ENCODE data around the gene BIK. TPM values are rescaled to one million over a fixed set of nuclear protein-coding genes. Genes with fewer than 3 reads are reported as not detected.

BIK gene
- total RNA-seq, 1 experiment from 2014 or later = 3.2 TPM

DNA sequence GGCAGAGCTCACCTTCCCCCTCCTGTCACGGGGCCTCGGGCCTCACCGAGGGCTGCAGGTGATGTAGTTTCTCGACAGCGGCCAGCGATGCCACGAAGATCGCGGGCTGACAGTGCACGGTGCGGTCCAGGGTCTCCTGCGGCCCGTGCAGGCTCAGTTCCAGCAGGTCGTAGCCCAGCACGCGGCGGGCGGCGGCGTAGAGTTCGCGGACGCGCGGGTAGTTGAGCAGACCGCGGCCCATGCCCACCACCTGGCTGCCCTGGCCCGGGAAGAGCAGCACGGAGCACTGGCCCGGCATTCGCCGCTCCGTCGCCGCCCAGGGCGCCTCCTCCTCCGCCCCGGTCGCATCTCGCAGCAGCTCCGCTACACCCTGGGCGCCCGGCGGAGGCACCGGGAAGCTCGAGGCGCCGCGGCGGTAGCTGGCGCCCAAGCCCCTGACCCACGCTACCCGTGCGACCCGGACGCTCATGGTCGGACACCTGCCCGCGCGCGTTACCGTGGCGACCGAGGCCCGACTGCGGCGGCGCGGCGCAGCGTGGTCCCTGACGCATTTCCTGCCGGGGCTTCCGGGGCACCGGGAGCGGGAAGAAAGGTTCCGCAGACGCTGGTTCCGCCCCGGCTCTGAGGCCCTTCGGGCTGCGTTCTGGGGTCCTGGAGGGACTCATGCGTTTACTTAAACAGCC, 32.5 kb downstream of the BIK start, which contains the start of gene MCAT (continued):
- TF ChIP-seq, protein P1, sequence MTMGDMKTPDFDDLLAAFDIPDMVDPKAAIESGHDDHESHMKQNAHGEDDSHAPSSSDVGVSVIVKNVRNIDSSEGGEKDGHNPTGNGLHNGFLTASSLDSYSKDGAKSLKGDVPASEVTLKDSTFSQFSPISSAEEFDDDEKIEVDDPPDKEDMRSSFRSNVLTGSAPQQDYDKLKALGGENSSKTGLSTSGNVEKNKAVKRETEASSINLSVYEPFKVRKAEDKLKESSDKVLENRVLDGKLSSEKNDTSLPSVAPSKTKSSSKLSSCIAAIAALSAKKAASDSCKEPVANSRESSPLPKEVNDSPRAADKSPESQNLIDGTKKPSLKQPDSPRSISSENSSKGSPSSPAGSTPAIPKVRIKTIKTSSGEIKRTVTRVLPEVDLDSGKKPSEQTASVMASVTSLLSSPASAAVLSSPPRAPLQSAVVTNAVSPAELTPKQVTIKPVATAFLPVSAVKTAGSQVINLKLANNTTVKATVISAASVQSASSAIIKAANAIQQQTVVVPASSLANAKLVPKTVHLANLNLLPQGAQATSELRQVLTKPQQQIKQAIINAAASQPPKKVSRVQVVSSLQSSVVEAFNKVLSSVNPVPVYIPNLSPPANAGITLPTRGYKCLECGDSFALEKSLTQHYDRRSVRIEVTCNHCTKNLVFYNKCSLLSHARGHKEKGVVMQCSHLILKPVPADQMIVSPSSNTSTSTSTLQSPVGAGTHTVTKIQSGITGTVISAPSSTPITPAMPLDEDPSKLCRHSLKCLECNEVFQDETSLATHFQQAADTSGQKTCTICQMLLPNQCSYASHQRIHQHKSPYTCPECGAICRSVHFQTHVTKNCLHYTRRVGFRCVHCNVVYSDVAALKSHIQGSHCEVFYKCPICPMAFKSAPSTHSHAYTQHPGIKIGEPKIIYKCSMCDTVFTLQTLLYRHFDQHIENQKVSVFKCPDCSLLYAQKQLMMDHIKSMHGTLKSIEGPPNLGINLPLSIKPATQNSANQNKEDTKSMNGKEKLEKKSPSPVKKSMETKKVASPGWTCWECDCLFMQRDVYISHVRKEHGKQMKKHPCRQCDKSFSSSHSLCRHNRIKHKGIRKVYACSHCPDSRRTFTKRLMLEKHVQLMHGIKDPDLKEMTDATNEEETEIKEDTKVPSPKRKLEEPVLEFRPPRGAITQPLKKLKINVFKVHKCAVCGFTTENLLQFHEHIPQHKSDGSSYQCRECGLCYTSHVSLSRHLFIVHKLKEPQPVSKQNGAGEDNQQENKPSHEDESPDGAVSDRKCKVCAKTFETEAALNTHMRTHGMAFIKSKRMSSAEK (CRISPR knock-in tag; IDR thresholded peaks at IDR 0.05; ENCODE audit: borderline replicate concordance) = no peak
- TF ChIP-seq CREM (CRISPR knock-in tag; IDR thresholded peaks at IDR 0.05) = peak; percentile 72; the same call in 1 of the 2 replicates
- TF ChIP-seq, protein P2, sequence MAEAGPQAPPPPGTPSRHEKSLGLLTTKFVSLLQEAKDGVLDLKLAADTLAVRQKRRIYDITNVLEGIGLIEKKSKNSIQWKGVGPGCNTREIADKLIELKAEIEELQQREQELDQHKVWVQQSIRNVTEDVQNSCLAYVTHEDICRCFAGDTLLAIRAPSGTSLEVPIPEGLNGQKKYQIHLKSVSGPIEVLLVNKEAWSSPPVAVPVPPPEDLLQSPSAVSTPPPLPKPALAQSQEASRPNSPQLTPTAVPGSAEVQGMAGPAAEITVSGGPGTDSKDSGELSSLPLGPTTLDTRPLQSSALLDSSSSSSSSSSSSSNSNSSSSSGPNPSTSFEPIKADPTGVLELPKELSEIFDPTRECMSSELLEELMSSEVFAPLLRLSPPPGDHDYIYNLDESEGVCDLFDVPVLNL (CRISPR knock-in tag; IDR thresholded peaks at IDR 0.05; ENCODE audit: borderline replicate concordance, low read depth) = peak; percentile 40; the same call in 1 of the 2 replicates
- TF ChIP-seq, protein P3, sequence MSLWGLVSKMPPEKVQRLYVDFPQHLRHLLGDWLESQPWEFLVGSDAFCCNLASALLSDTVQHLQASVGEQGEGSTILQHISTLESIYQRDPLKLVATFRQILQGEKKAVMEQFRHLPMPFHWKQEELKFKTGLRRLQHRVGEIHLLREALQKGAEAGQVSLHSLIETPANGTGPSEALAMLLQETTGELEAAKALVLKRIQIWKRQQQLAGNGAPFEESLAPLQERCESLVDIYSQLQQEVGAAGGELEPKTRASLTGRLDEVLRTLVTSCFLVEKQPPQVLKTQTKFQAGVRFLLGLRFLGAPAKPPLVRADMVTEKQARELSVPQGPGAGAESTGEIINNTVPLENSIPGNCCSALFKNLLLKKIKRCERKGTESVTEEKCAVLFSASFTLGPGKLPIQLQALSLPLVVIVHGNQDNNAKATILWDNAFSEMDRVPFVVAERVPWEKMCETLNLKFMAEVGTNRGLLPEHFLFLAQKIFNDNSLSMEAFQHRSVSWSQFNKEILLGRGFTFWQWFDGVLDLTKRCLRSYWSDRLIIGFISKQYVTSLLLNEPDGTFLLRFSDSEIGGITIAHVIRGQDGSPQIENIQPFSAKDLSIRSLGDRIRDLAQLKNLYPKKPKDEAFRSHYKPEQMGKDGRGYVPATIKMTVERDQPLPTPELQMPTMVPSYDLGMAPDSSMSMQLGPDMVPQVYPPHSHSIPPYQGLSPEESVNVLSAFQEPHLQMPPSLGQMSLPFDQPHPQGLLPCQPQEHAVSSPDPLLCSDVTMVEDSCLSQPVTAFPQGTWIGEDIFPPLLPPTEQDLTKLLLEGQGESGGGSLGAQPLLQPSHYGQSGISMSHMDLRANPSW (CRISPR knock-in tag; conservative IDR thresholded peaks at IDR 0.05; ENCODE audit: low read depth) = no peak
- TF ChIP-seq RORB (CRISPR knock-in tag; IDR thresholded peaks at IDR 0.05) = no peak
- TF ChIP-seq MYBL2 (CRISPR knock-in tag; IDR thresholded peaks at IDR 0.05) = peak; percentile 90; the same call in 1 of the 2 replicates
- TF ChIP-seq FOXK1 (CRISPR knock-in tag; IDR thresholded peaks at IDR 0.05) = peak; percentile 88
- TF ChIP-seq ZNF671 (CRISPR knock-in tag; IDR thresholded peaks at IDR 0.05) = no peak
- TF ChIP-seq SP1 (CRISPR knock-in tag; conservative IDR thresholded peaks at IDR 0.05) = peak; percentile 92
- TF ChIP-seq, protein P4, sequence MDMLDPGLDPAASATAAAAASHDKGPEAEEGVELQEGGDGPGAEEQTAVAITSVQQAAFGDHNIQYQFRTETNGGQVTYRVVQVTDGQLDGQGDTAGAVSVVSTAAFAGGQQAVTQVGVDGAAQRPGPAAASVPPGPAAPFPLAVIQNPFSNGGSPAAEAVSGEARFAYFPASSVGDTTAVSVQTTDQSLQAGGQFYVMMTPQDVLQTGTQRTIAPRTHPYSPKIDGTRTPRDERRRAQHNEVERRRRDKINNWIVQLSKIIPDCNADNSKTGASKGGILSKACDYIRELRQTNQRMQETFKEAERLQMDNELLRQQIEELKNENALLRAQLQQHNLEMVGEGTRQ (CRISPR knock-in tag; IDR thresholded peaks at IDR 0.05) = no peak
- TF ChIP-seq, protein P5, sequence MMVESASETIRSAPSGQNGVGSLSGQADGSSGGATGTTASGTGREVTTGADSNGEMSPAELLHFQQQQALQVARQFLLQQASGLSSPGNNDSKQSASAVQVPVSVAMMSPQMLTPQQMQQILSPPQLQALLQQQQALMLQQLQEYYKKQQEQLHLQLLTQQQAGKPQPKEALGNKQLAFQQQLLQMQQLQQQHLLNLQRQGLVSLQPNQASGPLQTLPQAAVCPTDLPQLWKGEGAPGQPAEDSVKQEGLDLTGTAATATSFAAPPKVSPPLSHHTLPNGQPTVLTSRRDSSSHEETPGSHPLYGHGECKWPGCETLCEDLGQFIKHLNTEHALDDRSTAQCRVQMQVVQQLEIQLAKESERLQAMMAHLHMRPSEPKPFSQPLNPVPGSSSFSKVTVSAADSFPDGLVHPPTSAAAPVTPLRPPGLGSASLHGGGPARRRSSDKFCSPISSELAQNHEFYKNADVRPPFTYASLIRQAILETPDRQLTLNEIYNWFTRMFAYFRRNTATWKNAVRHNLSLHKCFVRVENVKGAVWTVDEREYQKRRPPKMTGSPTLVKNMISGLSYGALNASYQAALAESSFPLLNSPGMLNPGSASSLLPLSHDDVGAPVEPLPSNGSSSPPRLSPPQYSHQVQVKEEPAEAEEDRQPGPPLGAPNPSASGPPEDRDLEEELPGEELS (CRISPR knock-in tag; IDR thresholded peaks at IDR 0.05) = no peak
- TF ChIP-seq KAT7 (CRISPR knock-in tag; IDR thresholded peaks at IDR 0.05; ENCODE audit: borderline replicate concordance) = peak; percentile 77; the same call in 1 of the 2 replicates
- no peak for TF ChIP-seq ZNF416 (CRISPR knock-in tag; IDR thresholded peaks at IDR 0.05)
- peak; percentile 81 for TF ChIP-seq NFE2L1 (CRISPR knock-in tag; IDR thresholded peaks at IDR 0.05)
- TF ChIP-seq GRHL2 (CRISPR knock-in tag; IDR thresholded peaks at IDR 0.05; ENCODE audit: insufficient replicate concordance, severe bottlenecking) = no peak
- TF ChIP-seq, protein P6, sequence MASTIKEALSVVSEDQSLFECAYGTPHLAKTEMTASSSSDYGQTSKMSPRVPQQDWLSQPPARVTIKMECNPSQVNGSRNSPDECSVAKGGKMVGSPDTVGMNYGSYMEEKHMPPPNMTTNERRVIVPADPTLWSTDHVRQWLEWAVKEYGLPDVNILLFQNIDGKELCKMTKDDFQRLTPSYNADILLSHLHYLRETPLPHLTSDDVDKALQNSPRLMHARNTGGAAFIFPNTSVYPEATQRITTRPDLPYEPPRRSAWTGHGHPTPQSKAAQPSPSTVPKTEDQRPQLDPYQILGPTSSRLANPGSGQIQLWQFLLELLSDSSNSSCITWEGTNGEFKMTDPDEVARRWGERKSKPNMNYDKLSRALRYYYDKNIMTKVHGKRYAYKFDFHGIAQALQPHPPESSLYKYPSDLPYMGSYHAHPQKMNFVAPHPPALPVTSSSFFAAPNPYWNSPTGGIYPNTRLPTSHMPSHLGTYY (CRISPR knock-in tag; IDR thresholded peaks at IDR 0.05) = no peak
- TF ChIP-seq ETV6 (CRISPR knock-in tag; IDR thresholded peaks at IDR 0.05) = peak; percentile 84
- TF ChIP-seq, protein P7, sequence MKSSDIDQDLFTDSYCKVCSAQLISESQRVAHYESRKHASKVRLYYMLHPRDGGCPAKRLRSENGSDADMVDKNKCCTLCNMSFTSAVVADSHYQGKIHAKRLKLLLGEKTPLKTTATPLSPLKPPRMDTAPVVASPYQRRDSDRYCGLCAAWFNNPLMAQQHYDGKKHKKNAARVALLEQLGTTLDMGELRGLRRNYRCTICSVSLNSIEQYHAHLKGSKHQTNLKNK (CRISPR knock-in tag; IDR thresholded peaks at IDR 0.05) = no peak
- TF ChIP-seq ZNF232 (CRISPR knock-in tag; IDR thresholded peaks at IDR 0.05) = peak; percentile 81; the same call in 1 of the 2 replicates
- no peak for TF ChIP-seq TEAD1 (CRISPR knock-in tag; IDR thresholded peaks at IDR 0.05)
- no peak for TF ChIP-seq FOXJ3 (CRISPR knock-in tag; IDR thresholded peaks at IDR 0.05; ENCODE audit: borderline replicate concordance)
- no peak; the same call in 1 of the 2 replicates for TF ChIP-seq ESRRA (CRISPR knock-in tag; IDR thresholded peaks at IDR 0.05; ENCODE audit: borderline replicate concordance)

Measured in WTC11 (cell line).